NCI-H526 treated with DMSO at 0.1 percent for 48 hours (cell line): ENCODE results near the gene OR5A2.
"Not testable (repeated sequence)": the region's sequence is repeated elsewhere in the genome, so short reads cannot be mapped to it uniquely, and the experiment has no call there.

ENCODE experiments used
- DNase-seq: peaks from one replicate; lab custom pipeline; 2025; lab: John Stamatoyannopoulos, UW

OR5A2 gene

DNA sequence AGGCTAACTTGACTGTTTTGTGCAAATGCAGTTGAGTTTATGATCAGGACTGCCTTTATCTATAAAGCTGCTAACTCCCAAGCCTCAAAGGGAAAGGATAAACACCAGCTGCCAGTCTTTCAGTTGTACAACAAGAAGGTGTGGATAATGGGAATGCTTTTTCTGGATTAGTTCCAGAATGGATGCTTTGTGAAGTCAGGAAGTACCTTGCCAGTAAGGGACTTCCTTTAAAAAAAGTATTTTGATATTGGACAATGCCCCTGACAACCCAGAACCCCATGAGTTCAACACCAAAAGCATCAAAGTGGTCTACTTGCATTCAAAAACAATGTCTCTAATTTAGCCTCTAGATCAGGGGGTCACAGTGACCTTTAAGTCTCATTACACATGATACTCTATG lies 32.0 kb downstream of the OR5A2 start:
- no peak for DNase-seq

DNA sequence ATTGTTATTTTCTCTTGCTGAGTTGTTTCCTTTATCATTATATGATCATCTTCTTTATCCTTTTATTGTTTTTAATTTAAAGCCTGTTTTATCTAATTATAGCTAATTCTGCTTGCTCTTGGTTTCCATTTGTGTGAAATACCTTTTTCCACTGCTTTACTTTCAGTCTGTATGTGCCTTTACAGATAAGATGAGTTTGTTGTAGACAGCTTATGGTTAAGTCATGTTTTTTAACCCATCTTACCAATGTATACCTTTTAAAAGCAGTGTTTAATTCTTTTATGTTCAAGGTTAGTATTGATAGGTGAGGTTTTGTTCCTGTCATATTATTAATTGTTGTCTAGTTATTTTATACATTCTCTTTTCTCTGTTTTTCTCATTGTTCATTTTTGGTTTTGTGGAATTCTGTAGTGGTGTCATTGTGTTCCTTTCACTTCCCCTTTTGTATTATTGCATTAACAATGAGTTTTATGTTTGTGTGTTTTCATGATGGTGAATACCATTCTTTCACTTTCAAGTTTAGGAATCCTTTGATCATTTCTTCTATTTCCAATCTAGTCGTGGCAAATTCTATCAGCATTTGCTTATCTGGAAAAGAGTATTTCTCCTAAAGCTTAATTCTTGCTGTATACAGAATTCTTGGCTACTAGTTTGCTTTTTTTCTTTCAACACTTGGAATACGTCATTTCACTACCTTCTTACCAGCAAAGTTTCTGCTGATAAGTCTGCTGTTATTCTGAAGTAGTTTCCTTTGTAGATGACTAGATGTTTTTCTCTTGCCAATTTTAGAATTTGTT lies 45.8 kb downstream of the OR5A2 start:
- DNase-seq = no peak

DNA sequence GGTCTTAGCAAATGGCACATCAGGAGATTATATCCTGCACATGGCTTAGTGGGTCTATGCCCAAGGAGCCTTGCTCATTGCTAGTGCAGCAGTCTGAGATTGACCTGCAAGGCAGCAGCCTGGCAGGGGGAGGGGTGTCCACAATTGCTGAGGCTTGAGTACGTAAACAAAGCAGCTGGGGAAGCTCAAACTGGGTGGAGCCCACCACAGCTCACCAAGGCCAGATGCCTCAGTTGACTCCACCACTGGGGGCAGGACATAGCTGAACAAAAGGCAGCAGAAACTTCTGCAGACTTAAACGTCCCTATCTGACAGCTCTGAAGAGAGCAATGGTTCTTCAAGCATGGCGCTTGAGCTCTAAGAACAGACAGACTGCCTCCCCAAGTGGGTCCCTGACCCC lies 53.9 kb downstream of the OR5A2 start:
- DNase-seq = not testable (repeated sequence)

DNA sequence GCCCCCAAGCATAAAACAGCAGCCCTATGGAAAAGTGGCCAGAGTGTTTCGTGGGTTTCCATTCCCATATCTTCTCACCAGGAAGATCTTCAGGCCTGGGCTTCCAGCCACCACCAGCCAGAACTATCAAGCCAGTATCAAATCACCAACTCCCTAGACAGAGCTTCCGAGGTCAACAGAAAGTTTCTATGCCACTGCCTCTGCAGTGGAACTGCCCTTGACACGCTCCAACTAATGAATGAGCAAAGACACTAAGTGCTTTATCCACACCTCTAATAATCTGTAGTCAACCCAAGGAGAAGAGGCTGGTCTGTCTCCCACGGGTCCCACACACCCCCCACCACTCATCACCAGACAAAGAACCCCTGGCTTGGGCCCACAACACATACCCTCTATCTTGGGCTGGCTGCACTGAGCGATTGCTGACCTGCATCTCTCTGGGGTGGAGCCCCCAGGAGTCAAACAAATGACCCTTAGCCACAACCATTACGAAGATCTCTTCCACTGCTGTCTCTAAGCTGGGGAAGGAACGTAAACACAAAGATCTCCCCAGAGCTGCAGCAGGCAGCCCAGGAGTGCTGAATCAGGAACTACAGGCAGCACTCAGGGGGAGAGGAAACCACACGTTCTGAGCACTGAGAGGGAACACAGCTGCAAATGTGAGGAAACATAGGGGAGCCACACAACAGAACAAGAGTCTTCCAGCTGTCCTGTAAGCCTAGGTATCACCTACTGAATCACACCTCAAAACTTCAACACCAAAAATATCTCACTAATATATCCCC lies 57.8 kb downstream of the OR5A2 start:
- no peak for DNase-seq
